NB4 (cell line): ENCODE data around the gene CAT.

Experiments used
- CTCF ChIP-seq: IDR thresholded peaks from one replicate; pipeline ENCODE4 v1.5.1; 2012; ENCODE audit warnings: low read depth, low read length
- MAX ChIP-seq: IDR thresholded peaks from 2 replicates; pipeline ENCODE4 v1.6.1; 2011; ENCODE audit warnings: low read depth, low read length
- MYC ChIP-seq: IDR thresholded peaks from 2 replicates; pipeline ENCODE4 v1.6.1; 2011; ENCODE audit warnings: low read depth, low read length
- POLR2A ChIP-seq: IDR thresholded peaks from 2 replicates; pipeline ENCODE4 v1.6.1; 2011; ENCODE audit warnings: mild to moderate bottlenecking; ENCODE audit not compliant: insufficient read length; ENCODE audit errors: extremely low read depth

GRCh38 chr11:34519595-34520235 lies 81.0 kb downstream of the CAT start:
- TF ChIP-seq CTCF (no peak), MAX (no peak), POLR2A (no peak), MYC (no peak)
